ENCODE measurements around the gene CD96.
A peak's percentile ranks its signal among the peaks of the same experiment; 100 is the strongest.
"Not testable (repeated sequence)": the region's sequence is repeated elsewhere in the genome, so short reads cannot be mapped to it uniquely, and the experiment has no call there.

CD96 gene

GRCh38 chr3:111596328-111596727, 54.3 kb downstream of the CD96 start:
- no peak for DNase-seq

GRCh38 chr3:111598139-111598538, 56.1 kb downstream of the CD96 start:
- no peak for DNase-seq

GRCh38 chr3:111598552-111598951, 56.6 kb downstream of the CD96 start:
- DNase-seq, result no peak

- DNase-seq, result no peak
Measured at GRCh38 chr3:111601810-111602209, 59.8 kb downstream of the CD96 start.

- DNase-seq, result no peak
Measured at GRCh38 chr3:111603679-111604078, 61.7 kb downstream of the CD96 start.

GRCh38 chr3:111604119-111604518, 62.1 kb downstream of the CD96 start:
- DNase-seq, result no peak

- peak; percentile 41 for DNase-seq
Measured at GRCh38 chr3:111605018-111605417, 63.0 kb downstream of the CD96 start.

- DNase-seq, result no peak
Measured at GRCh38 chr3:111605493-111605892, 63.5 kb downstream of the CD96 start.

GRCh38 chr3:111607240-111607920, 65.4 kb downstream of the CD96 start:
- DNase-seq, result no peak

- DNase-seq, result no peak
Measured at GRCh38 chr3:111608383-111608782, 66.4 kb downstream of the CD96 start.

- no peak for DNase-seq
Measured at GRCh38 chr3:111609700-111610099, 67.7 kb downstream of the CD96 start.

GRCh38 chr3:111610189-111610588, 68.2 kb downstream of the CD96 start:
- no peak for DNase-seq

- no peak for DNase-seq
Measured at GRCh38 chr3:111610612-111611054, 68.6 kb downstream of the CD96 start.

- DNase-seq, result no peak
Measured at GRCh38 chr3:111613294-111613693, 71.3 kb downstream of the CD96 start.

GRCh38 chr3:111615880-111616279, 73.9 kb downstream of the CD96 start:
- DNase-seq, result no peak

GRCh38 chr3:111616417-111617105, 74.6 kb downstream of the CD96 start:
- DNase-seq, result no peak

GRCh38 chr3:111617406-111617805, 75.4 kb downstream of the CD96 start:
- DNase-seq, result no peak

- DNase-seq, result no peak
Measured at GRCh38 chr3:111617912-111618601, 76.1 kb downstream of the CD96 start.

- no peak for DNase-seq
Measured at GRCh38 chr3:111618945-111619344, 76.9 kb downstream of the CD96 start.

GRCh38 chr3:111619833-111620232, 77.8 kb downstream of the CD96 start:
- DNase-seq, result peak; percentile 32

GRCh38 chr3:111621535-111621934, 79.5 kb downstream of the CD96 start:
- no peak for DNase-seq

- no peak for DNase-seq
Measured at GRCh38 chr3:111627092-111627491, 85.1 kb downstream of the CD96 start.

- not testable (repeated sequence) for DNase-seq
Measured at GRCh38 chr3:111629018-111629417, 87.0 kb downstream of the CD96 start.

GRCh38 chr3:111630638-111631037, 88.6 kb downstream of the CD96 start:
- peak; percentile 69 for DNase-seq

Data from fibroblast of upper back skin (primary cell).